Mesenchymal stem cell (in vitro differentiated cells and primary cell): ENCODE results near the gene CA7.

Experiments
- DNase-seq: peaks from one replicate; pipeline ENCODE4 v3.0.0-alpha.2; 2013
- H2AFZ ChIP-seq: one replicate; pipeline ENCODE4 v1.6.1; 2013; ENCODE audit warnings: low read depth, mild to moderate bottlenecking, control low read depth, inconsistent platforms, low read length, moderate library complexity
- H2AK5ac ChIP-seq: 2 replicates; pipeline ENCODE4 v1.6.1; 2013; ENCODE audit warnings: low read length, moderate library complexity, mild to moderate bottlenecking, inconsistent platforms; ENCODE audit not compliant: severe bottlenecking
- H2BK120ac ChIP-seq: one replicate; pipeline ENCODE4 v1.6.1; 2013; ENCODE audit warnings: low read depth, mild to moderate bottlenecking, inconsistent platforms, low read length, moderate library complexity
- H2BK12ac ChIP-seq, 2 experiments: one replicate each; pipeline ENCODE4 v1.6.1; 2013; ENCODE audit warnings: inconsistent platforms in 2 of 2, low read length in 2 of 2, mild to moderate bottlenecking in 2 of 2, moderate library complexity in 2 of 2, control low read depth in 1 of 2
- H2BK15ac ChIP-seq: one replicate; pipeline ENCODE4 v1.6.1; 2013; ENCODE audit warnings: mild to moderate bottlenecking, low read depth, inconsistent platforms; ENCODE audit not compliant: poor library complexity, severe bottlenecking
- H2BK5ac ChIP-seq: 2 replicates; pipeline ENCODE4 v1.6.1; 2013; ENCODE audit warnings: low read depth, mild to moderate bottlenecking, low read length, control low read depth, inconsistent platforms; ENCODE audit not compliant: poor library complexity, severe bottlenecking
- H3K14ac ChIP-seq, 2 experiments: one replicate each; pipeline ENCODE4 v1.6.1; 2013; ENCODE audit warnings: inconsistent platforms in 2 of 2, low read length in 2 of 2, control low read depth in 1 of 2, mild to moderate bottlenecking in 1 of 2, moderate library complexity in 1 of 2
- H3K18ac ChIP-seq, 2 experiments: one replicate each; pipeline ENCODE4 v1.6.1; 2013; ENCODE audit warnings: inconsistent platforms in 2 of 2, low read length in 2 of 2, control low read depth in 1 of 2, low read depth in 1 of 2, mild to moderate bottlenecking in 1 of 2
- H3K23ac ChIP-seq, 2 experiments: one replicate each; pipeline ENCODE4 v1.6.1; 2013; ENCODE audit warnings: inconsistent platforms in 2 of 2, low read length in 2 of 2, mild to moderate bottlenecking in 2 of 2, moderate library complexity in 2 of 2, control low read depth in 1 of 2
- H3K27ac ChIP-seq: 2 replicates; pipeline ENCODE4 v1.5.1; 2013; ENCODE audit warnings: mild to moderate bottlenecking, moderate library complexity, low read length, control low read depth, inconsistent platforms; ENCODE audit not compliant: poor library complexity, severe bottlenecking
- H3K27me3 ChIP-seq, 2 experiments: 2 replicates each; pipeline versions ENCODE4 v1.6.1 to v1.7.0; 2013; ENCODE audit warnings: low read length in 2 of 2, mild to moderate bottlenecking in 2 of 2, moderate library complexity in 2 of 2, control low read depth in 1 of 2, inconsistent platforms in 1 of 2; ENCODE audit not compliant: control insufficient read depth in 1 of 2, insufficient read depth in 1 of 2
- H3K36me3 ChIP-seq, 2 experiments: 2 replicates each; pipeline versions ENCODE4 v1.6.1 to v1.7.0; 2013; ENCODE audit warnings: low read length in 2 of 2, control low read depth in 1 of 2, inconsistent platforms in 1 of 2, low read depth in 1 of 2, mild to moderate bottlenecking in 1 of 2; ENCODE audit not compliant: insufficient read depth in 2 of 2, control insufficient read depth in 1 of 2
- H3K4ac ChIP-seq, 2 experiments: one replicate each; pipeline ENCODE4 v1.6.1; 2013; ENCODE audit warnings: inconsistent platforms in 2 of 2, low read length in 2 of 2, mild to moderate bottlenecking in 2 of 2, moderate library complexity in 2 of 2, control low read depth in 1 of 2, low read depth in 1 of 2
- H3K4me1 ChIP-seq: 2 replicates; pipeline ENCODE4 v1.6.1; 2013; ENCODE audit warnings: low read depth, low read length, control low read depth; ENCODE audit not compliant: control insufficient read depth, insufficient read depth
- H3K4me2 ChIP-seq: 2 replicates; pipeline ENCODE4 v1.6.1; 2013; ENCODE audit warnings: low read length, mild to moderate bottlenecking, inconsistent platforms; ENCODE audit not compliant: poor library complexity, severe bottlenecking
- H3K4me3 ChIP-seq, 2 experiments: 2 replicates each; pipeline versions ENCODE4 v1.5.1 to v1.7.0; 2013; ENCODE audit warnings: low read length in 2 of 2, mild to moderate bottlenecking in 2 of 2, control low read depth in 1 of 2, low read depth in 1 of 2; ENCODE audit not compliant: insufficient read depth in 1 of 2
- H3K79me1 ChIP-seq: replicated peaks from 2 replicates; pipeline ENCODE4 v1.6.1; 2013; ENCODE audit warnings: mild to moderate bottlenecking, control low read depth, low read length, inconsistent platforms; ENCODE audit not compliant: poor library complexity, severe bottlenecking
- H3K9ac ChIP-seq: 2 replicates; pipeline ENCODE4 v1.7.0; 2013; ENCODE audit warnings: mild to moderate bottlenecking, low read length, moderate library complexity
- H3K9me3 ChIP-seq: 2 replicates; pipeline ENCODE4 v1.7.0; 2013; ENCODE audit warnings: mild to moderate bottlenecking, low read length; ENCODE audit not compliant: control insufficient read depth
- H4K8ac ChIP-seq: one replicate; pipeline ENCODE4 v1.6.1; 2013; ENCODE audit warnings: inconsistent platforms, mild to moderate bottlenecking, low read length, moderate library complexity
- H4K91ac ChIP-seq: one replicate; pipeline ENCODE4 v1.6.1; 2013; ENCODE audit warnings: mild to moderate bottlenecking, low read length, inconsistent platforms
- WGBS: methylation state at CpG from one replicate; pipeline ENCODE4 v1.1.7; 2013; ENCODE audit warnings: mixed read lengths; 5-methylcytosine and 5-hydroxymethylcytosine counted together

Gene CA7

DNA sequence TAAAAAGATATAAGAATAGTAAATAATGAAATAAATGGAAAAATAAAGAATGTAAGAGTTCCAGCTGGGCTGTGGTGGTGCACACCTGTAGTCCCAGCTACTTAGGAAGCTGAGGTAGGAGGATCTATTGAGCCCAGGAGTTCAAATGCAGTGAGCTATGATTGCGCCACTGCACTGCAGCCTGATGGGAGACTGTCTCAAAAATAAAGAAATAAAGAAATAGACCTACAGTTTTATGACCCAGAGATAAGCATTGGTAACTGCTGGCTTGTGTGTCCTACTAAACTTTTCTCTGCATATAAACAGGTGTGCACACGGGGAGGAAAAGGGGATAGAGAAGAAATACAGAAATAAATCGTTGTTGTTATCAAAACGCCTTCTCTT lies 28.3 kb downstream of the CA7 start:
- H3K23ac ChIP-seq: no peak overlapping the region
- H3K79me1 ChIP-seq: peaks cover 2% of the 10 kb centered on the region
- no peak overlapping the region for H2AFZ ChIP-seq
- H2BK12ac ChIP-seq: peak overlapping the region; percentile 9 to 87
- H2AK5ac ChIP-seq: no peak overlapping the region
- H2BK5ac ChIP-seq: no peak overlapping the region
- H4K91ac ChIP-seq: no peak overlapping the region
- peak overlapping the region; percentile 71 for H4K8ac ChIP-seq
- peak overlapping the region; percentile 64 for H3K4me2 ChIP-seq
- peak overlapping the region; percentile 4 to 92 for H3K18ac ChIP-seq
- no peak overlapping the region for H3K4ac ChIP-seq
- H3K27ac ChIP-seq: peak overlapping the region; percentile 72
- no peaks in the 10 kb centered on the region for H3K27me3 ChIP-seq
- 72% methylated on average over 3 of the region's 4 CpGs for WGBS
- H3K9me3 ChIP-seq: no peaks in the 10 kb centered on the region
- DNase-seq: peak; percentile 9
- H3K4me1 ChIP-seq: peaks cover 15% of the 10 kb centered on the region
- H3K9ac ChIP-seq: peak overlapping the region; percentile 88
- peak overlapping the region in 1 of 2 experiments; percentile 53 for H3K14ac ChIP-seq
- H2BK15ac ChIP-seq: no peak overlapping the region
- H3K36me3 ChIP-seq: no peaks in the 10 kb centered on the region
- H2BK120ac ChIP-seq: no peak overlapping the region
- peak overlapping the region; percentile 45 to 85 for H3K4me3 ChIP-seq

GRCh38 chr16:66872943-66873684 lies 28.9 kb downstream of the CA7 start:
- Histone ChIP-seq H3K9ac (peak overlapping the region; percentile 88), H4K8ac (peak overlapping the region; percentile 73)

DNA sequence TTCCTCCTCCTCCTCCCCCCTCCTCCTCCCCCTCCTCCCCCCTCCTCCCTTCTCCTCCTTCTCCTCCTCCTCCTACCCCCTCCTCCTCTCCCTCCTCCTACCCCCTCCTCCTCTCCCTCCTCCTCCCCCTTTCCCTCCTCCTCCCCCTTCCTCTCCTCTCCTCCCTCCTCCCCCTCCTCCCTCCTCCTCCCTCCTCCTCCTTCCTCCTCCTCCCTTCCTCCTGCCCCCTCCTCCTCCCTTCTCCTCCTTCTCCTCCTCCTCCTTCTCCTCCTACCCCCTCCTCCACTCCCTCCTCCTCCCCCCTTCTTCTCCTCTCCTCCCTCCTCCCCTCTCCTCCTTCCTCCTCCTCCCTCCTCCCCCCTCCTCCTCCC lies 29.5 kb downstream of the CA7 start:
- no peak overlapping the region for H3K4me3 ChIP-seq
- H2AK5ac ChIP-seq: no peak overlapping the region
- no peak overlapping the region for H4K8ac ChIP-seq
- no peak overlapping the region for H3K18ac ChIP-seq
- no peak overlapping the region for H2AFZ ChIP-seq
- H2BK15ac ChIP-seq: no peak overlapping the region
- H3K4me1 ChIP-seq: peaks cover 18% of the 10 kb centered on the region
- H3K4ac ChIP-seq: no peak overlapping the region
- no peak overlapping the region for H3K9ac ChIP-seq
- no peak overlapping the region for H4K91ac ChIP-seq
- no peak overlapping the region for H3K14ac ChIP-seq
- no peak for DNase-seq
- peak overlapping the region; percentile 11 for H2BK120ac ChIP-seq
- H2BK12ac ChIP-seq: no peak overlapping the region
- H2BK5ac ChIP-seq: no peak overlapping the region
- peak overlapping the region; percentile 98 for H3K27ac ChIP-seq
- H3K27me3 ChIP-seq: no peaks in the 10 kb centered on the region
- H3K9me3 ChIP-seq: no peaks in the 10 kb centered on the region
- peaks cover 2% of the 10 kb centered on the region for H3K79me1 ChIP-seq
- H3K23ac ChIP-seq: no peak overlapping the region
- no peak overlapping the region for H3K4me2 ChIP-seq
- H3K36me3 ChIP-seq: no peaks in the 10 kb centered on the region

More at GRCh38 chr16:66872943-66873684, 28.9 kb downstream of the CA7 start:
- peak overlapping the region; percentile 36 to 81 for H3K4ac ChIP-seq
- peak overlapping the region; percentile 45 to 85 for H3K4me3 ChIP-seq
- H2BK5ac ChIP-seq: peak overlapping the region; percentile 37
- no peak overlapping the region for H2BK15ac ChIP-seq
- H3K36me3 ChIP-seq: no peaks in the 10 kb centered on the region
- H4K91ac ChIP-seq: peak overlapping the region; percentile 48
- peak overlapping the region; percentile 64 for H3K4me2 ChIP-seq
- peak overlapping the region; percentile 93 for H3K27ac ChIP-seq
- H2AK5ac ChIP-seq: no peak overlapping the region
- peak overlapping the region; percentile 11 for H2BK120ac ChIP-seq
- peak overlapping the region in 1 of 2 experiments; percentile 53 for H3K14ac ChIP-seq
- no peaks in the 10 kb centered on the region for H3K27me3 ChIP-seq
- no peaks in the 10 kb centered on the region for H3K9me3 ChIP-seq
- H3K79me1 ChIP-seq: peaks cover 2% of the 10 kb centered on the region
- peak; percentile 100 for DNase-seq
- 6% methylated on average over 39 of the region's 39 CpGs for WGBS
- H3K23ac ChIP-seq: no peak overlapping the region
- peak overlapping the region; percentile 91 for H2AFZ ChIP-seq
- peaks cover 16% of the 10 kb centered on the region for H3K4me1 ChIP-seq
- peak overlapping the region; percentile 9 to 87 for H2BK12ac ChIP-seq
- peak overlapping the region; percentile 37 to 92 for H3K18ac ChIP-seq

DNA sequence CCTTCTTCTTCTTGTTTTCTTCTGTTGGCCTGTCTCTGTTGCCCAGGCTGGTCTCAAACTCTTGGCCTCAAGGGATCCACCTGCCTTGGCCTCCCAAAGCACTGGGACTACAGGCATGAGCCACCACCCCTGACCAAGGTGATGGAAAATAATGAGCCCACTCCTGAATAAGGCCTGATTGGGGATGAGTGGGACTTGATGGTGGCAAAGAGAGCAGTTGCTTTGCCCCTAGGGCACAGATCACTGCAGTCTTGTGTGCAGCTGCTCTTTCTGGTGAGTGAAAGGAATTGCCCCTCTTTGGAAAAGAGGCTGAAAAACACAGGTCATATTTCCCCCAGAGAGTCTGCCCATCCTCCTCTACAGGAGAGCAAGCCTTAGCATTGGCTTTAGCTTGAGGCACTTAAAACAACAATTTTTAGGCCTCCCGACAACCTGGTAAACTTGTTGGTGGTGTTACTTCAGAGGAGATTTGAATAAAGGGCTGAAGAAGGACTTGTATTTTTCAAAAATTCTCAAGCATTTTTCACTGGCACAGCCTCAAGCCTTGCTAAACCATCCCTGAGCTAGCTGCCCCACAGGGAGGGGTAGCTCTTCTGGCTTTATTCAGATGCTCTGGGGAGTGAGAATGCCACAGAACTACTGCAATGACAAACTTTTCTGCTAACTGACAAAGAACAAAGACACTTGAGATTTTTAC lies 30.0 kb downstream of the CA7 start:
- peak overlapping the region; percentile 52 for H2BK120ac ChIP-seq
- peak overlapping the region in 1 of 2 experiments; percentile 78 for H3K23ac ChIP-seq
- peak overlapping the region; percentile 30 for H3K9ac ChIP-seq
- H3K18ac ChIP-seq: peak overlapping the region; percentile 87 to 97
- no peaks in the 10 kb centered on the region for H3K27me3 ChIP-seq
- peak overlapping the region; percentile 94 for H2AK5ac ChIP-seq
- H2BK15ac ChIP-seq: no peak overlapping the region
- H3K4me1 ChIP-seq: peaks cover 18% of the 10 kb centered on the region
- no peak overlapping the region for H2AFZ ChIP-seq
- H3K4me3 ChIP-seq: no peak overlapping the region
- H4K8ac ChIP-seq: peak overlapping the region; percentile 59
- peak overlapping the region in 1 of 2 experiments; percentile 11 for H3K14ac ChIP-seq
- H3K79me1 ChIP-seq: peaks cover 2% of the 10 kb centered on the region
- peak overlapping the region; percentile 93 to 100 for H2BK12ac ChIP-seq
- peak overlapping the region; percentile 71 for H3K4me2 ChIP-seq
- no peaks in the 10 kb centered on the region for H3K9me3 ChIP-seq
- no peaks in the 10 kb centered on the region for H3K36me3 ChIP-seq
- peak overlapping the region; percentile 84 to 86 for H3K4ac ChIP-seq
- DNase-seq: peak; percentile 67
- peak overlapping the region; percentile 98 for H3K27ac ChIP-seq
- WGBS: no CpG with 5 or more reads among the region's 1 CpG
- H2BK5ac ChIP-seq: peak overlapping the region; percentile 88
- peak overlapping the region; percentile 88 for H4K91ac ChIP-seq
